SK-N-MC (cell line): ENCODE measurements around the gene DMRTC1.
"Not testable (repeated sequence)": the region's sequence is repeated elsewhere in the genome, so short reads cannot be mapped to it uniquely, and the experiment has no call there.

Experiments
- EZH2 ChIP-seq: fragments of 200-600 bp; sonication (generic); IDR thresholded peaks from one replicate; pipeline ENCODE4 v1.6.1; 2017; ENCODE audit warnings: antibody characterized with exemption
- POLR2AphosphoS5 ChIP-seq: IDR thresholded peaks from 2 replicates; pipeline ENCODE4 v1.6.1; 2012; ENCODE audit warnings: mild to moderate bottlenecking, low read depth, low read length, borderline replicate concordance

DNA sequence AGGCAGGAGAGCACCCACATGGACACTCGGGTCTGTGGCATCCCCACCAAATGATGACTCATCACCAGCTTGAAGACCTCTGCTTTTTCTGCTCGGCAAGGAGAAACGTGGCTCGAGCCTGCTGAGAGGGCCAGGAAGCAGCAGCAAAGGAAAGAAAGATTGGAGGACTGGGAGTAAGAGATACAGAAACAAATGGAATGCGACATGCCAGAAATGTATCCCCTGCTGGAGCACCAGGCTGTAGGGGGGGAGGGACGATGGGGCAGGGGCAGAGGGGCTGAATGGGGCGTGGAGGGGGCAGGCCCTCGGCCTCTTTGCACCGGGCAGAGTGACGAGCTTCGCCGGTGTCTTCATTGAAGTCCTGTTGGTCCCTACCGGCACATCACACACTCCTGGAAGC, 31.3 kb downstream of the DMRTC1 start, which contains the start of gene FAM236C:
- TF ChIP-seq EZH2, POLR2AphosphoS5: not testable (repeated sequence)
